Suprapubic skin (tissue), 3 donors: ENCODE measurements around the gene ROBO4.

Experiments
- POLR2AphosphoS5 ChIP-seq, 3 donors: sonication (generic); formaldehyde crosslinking; IDR thresholded peaks; one replicate each; pipeline ENCODE4 v1.6.1; 2017; ENCODE audit warnings: antibody characterized with exemption in 3 of 3
- TF ChIP-seq, protein P1 (sequence below), 2 donors: fragments of 200-600 bp in 1 of 2; fragments of 450-650 bp in 1 of 2; sonication (generic) in 1 of 2; IDR thresholded peaks; one replicate each; pipeline ENCODE4 v1.5.1; 2016 to 2019; ENCODE audit warnings: antibody characterized with exemption in 2 of 2, mild to moderate bottlenecking in 1 of 2, moderate library complexity in 1 of 2

DNA sequence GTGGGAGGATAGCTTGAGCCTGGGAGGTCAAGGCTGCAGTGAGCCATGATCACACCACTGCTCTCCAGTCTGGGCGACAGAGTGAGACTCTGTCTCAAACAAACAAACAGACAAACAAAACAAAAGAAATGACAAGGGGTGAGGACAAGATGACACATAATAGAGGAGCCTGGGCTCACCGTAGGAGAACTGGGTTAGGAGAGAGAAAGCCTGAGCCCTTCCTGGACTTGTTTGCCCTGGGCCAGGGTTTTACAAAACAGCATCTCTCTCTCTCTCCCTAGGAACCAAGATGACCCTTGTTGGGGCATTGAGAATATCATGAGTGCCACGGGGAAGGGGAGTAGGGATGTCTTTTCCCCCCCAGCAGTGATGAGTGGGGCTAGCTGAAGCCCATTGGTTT lies 16.7 kb downstream of the ROBO4 start:
- TF ChIP-seq, protein P1, sequence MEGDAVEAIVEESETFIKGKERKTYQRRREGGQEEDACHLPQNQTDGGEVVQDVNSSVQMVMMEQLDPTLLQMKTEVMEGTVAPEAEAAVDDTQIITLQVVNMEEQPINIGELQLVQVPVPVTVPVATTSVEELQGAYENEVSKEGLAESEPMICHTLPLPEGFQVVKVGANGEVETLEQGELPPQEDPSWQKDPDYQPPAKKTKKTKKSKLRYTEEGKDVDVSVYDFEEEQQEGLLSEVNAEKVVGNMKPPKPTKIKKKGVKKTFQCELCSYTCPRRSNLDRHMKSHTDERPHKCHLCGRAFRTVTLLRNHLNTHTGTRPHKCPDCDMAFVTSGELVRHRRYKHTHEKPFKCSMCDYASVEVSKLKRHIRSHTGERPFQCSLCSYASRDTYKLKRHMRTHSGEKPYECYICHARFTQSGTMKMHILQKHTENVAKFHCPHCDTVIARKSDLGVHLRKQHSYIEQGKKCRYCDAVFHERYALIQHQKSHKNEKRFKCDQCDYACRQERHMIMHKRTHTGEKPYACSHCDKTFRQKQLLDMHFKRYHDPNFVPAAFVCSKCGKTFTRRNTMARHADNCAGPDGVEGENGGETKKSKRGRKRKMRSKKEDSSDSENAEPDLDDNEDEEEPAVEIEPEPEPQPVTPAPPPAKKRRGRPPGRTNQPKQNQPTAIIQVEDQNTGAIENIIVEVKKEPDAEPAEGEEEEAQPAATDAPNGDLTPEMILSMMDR (IDR thresholded peaks at IDR 0.05): no peak
- TF ChIP-seq POLR2AphosphoS5 (IDR thresholded peaks at IDR 0.05): no peak
